Thoracic aorta (tissue), 2 donors: ENCODE data around the gene SFSWAP. TPM values are rescaled to one million over a fixed set of nuclear protein-coding genes. Genes with fewer than 3 reads are reported as not detected.

ENCODE experiments used
- ATAC-seq: fragments of 150-250 bp; one replicate; pipeline ENCODE4 v1.8.0; 2017; ENCODE audit warnings: low read depth; ENCODE audit not compliant: insufficient number of reproducible peaks, low FRiP score
- DNase-seq: peaks from one replicate; pipeline ENCODE4 v3.0.0-alpha.2; 2020; ENCODE audit warnings: low spot score
- H3K27ac ChIP-seq, 2 donors: fragments of 200-600 bp; sonication (generic); 1 replicate in 1 of 2; 2 replicates in 1 of 2; pipeline ENCODE4 v1.5.1; 2016; ENCODE audit warnings: mild to moderate bottlenecking in 2 of 2, moderate library complexity in 2 of 2
- H3K27me3 ChIP-seq: fragments of 200-600 bp; sonication (generic); replicated peaks from 2 replicates; pipeline ENCODE4 v1.6.0; 2016; ENCODE audit warnings: mild to moderate bottlenecking; ENCODE audit not compliant: insufficient read depth
- H3K36me3 ChIP-seq: fragments of 200-600 bp; sonication (generic); one replicate; pipeline ENCODE4 v1.5.1; 2016
- H3K4me1 ChIP-seq, 2 donors: fragments of 200-600 bp; sonication (generic); 1 replicate in 1 of 2; 2 replicates in 1 of 2; pipeline versions ENCODE4 v1.5.1 to v1.6.0; 2016; ENCODE audit warnings: low read depth in 2 of 2, mild to moderate bottlenecking in 1 of 2; ENCODE audit not compliant: control insufficient read depth in 1 of 2
- H3K4me3 ChIP-seq: fragments of 200-600 bp; sonication (generic); 2 replicates; pipeline ENCODE4 v1.5.1; 2016; ENCODE audit warnings: mild to moderate bottlenecking
- H3K9me3 ChIP-seq: fragments of 200-600 bp; sonication (generic); 2 replicates; pipeline ENCODE4 v1.5.1; 2016
- CTCF ChIP-seq: fragments of 200-600 bp; sonication (generic); IDR thresholded peaks from one replicate; pipeline ENCODE4 v1.5.1; 2019; ENCODE audit warnings: antibody characterized with exemption
- total RNA-seq, 2 donors: library from RNA; depleted of rRNA; stranded (reverse); fragments of >200 nt; gene quantifications; one replicate each; pipeline versions ENCODE4 v1.1.0 to v1.2.3, GENCODE V29; 2016

SFSWAP gene
- total RNA-seq, 2 donors from 2014 or later, result 27.9 to 63.2 TPM

- ATAC-seq (no peak), DNase-seq (no peak)
- Histone ChIP-seq H3K9me3 (peaks cover 8% of the 10 kb centered on the region), H3K36me3 (no peaks in the 10 kb centered on the region), H3K27me3 (no peaks in the 10 kb centered on the region), H3K27ac (no peak overlapping the region), H3K4me3 (no peak overlapping the region), H3K4me1 (no peaks in the 10 kb centered on the region)
- no peak for TF ChIP-seq CTCF
Observed at GRCh38 chr12:131810726-131811125, 99.8 kb downstream of the SFSWAP start.

GRCh38 chr12:131815131-131815530 lies 104.2 kb downstream of the SFSWAP start:
- TF ChIP-seq CTCF, result no peak
- no peaks in the 10 kb centered on the region for H3K36me3 ChIP-seq
- H3K4me1 ChIP-seq, result no peaks in the 10 kb centered on the region
- ATAC-seq, result no peak
- peaks cover 8% of the 10 kb centered on the region for H3K9me3 ChIP-seq
- no peaks in the 10 kb centered on the region for H3K27me3 ChIP-seq
- H3K4me3 ChIP-seq, result no peak overlapping the region
- DNase-seq, result no peak
- H3K27ac ChIP-seq, result no peak overlapping the region

- ATAC-seq (no peak), DNase-seq (no peak)
- Histone ChIP-seq H3K27ac (no peak overlapping the region), H3K27me3 (no peaks in the 10 kb centered on the region), H3K9me3 (peaks cover 8% of the 10 kb centered on the region), H3K4me1 (no peaks in the 10 kb centered on the region), H3K4me3 (no peak overlapping the region), H3K36me3 (no peaks in the 10 kb centered on the region)
- no peak for TF ChIP-seq CTCF
Observed at GRCh38 chr12:131816495-131816894, 105.6 kb downstream of the SFSWAP start.

- no peak for DNase-seq
Observed at GRCh38 chr12:131817241-131817640, 106.4 kb downstream of the SFSWAP start.

GRCh38 chr12:131818821-131819585 lies 108.1 kb downstream of the SFSWAP start:
- Histone ChIP-seq H3K36me3 (no peaks in the 10 kb centered on the region), H3K27ac (no peak overlapping the region), H3K27me3 (no peaks in the 10 kb centered on the region), H3K9me3 (no peaks in the 10 kb centered on the region), H3K4me3 (no peak overlapping the region), H3K4me1 (no peaks in the 10 kb centered on the region)
- no peak for TF ChIP-seq CTCF
- ATAC-seq (no peak), DNase-seq (no peak)

More at GRCh38 chr12:131817241-131817640, 106.4 kb downstream of the SFSWAP start:
- no peaks in the 10 kb centered on the region for H3K27me3 ChIP-seq
- no peak overlapping the region for H3K4me3 ChIP-seq
- H3K36me3 ChIP-seq, result no peaks in the 10 kb centered on the region
- no peak for ATAC-seq
- no peak overlapping the region for H3K27ac ChIP-seq
- H3K9me3 ChIP-seq, result peaks cover 8% of the 10 kb centered on the region
- no peak for TF ChIP-seq CTCF
- no peaks in the 10 kb centered on the region for H3K4me1 ChIP-seq
